LNCaP clone FGC (cell line): Measurements from ENCODE around the gene RTN4IP1.

Source experiments
- DNase-seq: peaks from one replicate; pipeline ENCODE4 v3.0.0-alpha.2; 2011; ENCODE audit warnings: low read depth
- H3K4me3 ChIP-seq: 2 replicates; pipeline ENCODE4 v1.5.1; 2011; ENCODE audit warnings: mild to moderate bottlenecking, low read depth, low read length, control low read depth
- TF ChIP-seq, protein P1 (sequence below): IDR thresholded peaks from 2 replicates; pipeline ENCODE4 v1.5.1; 2012; ENCODE audit warnings: mild to moderate bottlenecking; ENCODE audit not compliant: control insufficient read depth, insufficient read depth; ENCODE audit errors: extremely low read depth

Gene RTN4IP1

GRCh38 chr6:106572436-106572835 lies 56.9 kb downstream of the RTN4IP1 start:
- DNase-seq = no peak
- H3K4me3 ChIP-seq = no peak overlapping the region
- TF ChIP-seq, protein P1, sequence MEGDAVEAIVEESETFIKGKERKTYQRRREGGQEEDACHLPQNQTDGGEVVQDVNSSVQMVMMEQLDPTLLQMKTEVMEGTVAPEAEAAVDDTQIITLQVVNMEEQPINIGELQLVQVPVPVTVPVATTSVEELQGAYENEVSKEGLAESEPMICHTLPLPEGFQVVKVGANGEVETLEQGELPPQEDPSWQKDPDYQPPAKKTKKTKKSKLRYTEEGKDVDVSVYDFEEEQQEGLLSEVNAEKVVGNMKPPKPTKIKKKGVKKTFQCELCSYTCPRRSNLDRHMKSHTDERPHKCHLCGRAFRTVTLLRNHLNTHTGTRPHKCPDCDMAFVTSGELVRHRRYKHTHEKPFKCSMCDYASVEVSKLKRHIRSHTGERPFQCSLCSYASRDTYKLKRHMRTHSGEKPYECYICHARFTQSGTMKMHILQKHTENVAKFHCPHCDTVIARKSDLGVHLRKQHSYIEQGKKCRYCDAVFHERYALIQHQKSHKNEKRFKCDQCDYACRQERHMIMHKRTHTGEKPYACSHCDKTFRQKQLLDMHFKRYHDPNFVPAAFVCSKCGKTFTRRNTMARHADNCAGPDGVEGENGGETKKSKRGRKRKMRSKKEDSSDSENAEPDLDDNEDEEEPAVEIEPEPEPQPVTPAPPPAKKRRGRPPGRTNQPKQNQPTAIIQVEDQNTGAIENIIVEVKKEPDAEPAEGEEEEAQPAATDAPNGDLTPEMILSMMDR = no peak

- DNase-seq = no peak
- TF ChIP-seq, protein P1 = no peak
- H3K4me3 ChIP-seq = no peak overlapping the region
Measured at GRCh38 chr6:106569428-106569827, 59.9 kb downstream of the RTN4IP1 start.

GRCh38 chr6:106568530-106568929 lies 60.8 kb downstream of the RTN4IP1 start:
- TF ChIP-seq, protein P1 = no peak
- DNase-seq = no peak
- H3K4me3 ChIP-seq = no peak overlapping the region

DNA sequence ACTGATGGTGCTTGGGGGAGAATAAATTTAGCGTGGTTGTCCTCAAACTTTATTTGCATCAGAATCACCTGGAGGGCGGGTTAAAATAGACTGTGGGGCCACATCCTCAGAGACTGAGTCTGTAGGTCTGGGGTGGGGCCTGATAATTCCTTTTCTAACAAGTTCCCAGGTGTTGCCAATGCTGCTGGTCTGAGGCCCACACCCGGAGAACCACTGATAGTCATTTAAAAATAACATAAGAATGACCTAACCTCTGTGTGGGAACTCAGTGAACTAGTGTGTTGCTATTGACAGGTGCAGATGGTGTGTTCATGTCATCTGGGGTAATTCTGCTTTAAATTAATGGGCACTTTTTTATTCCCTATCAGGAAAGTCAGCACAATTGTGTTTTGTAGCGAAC lies 64.8 kb downstream of the RTN4IP1 start:
- TF ChIP-seq, protein P1 = no peak
- no peak for DNase-seq

DNA sequence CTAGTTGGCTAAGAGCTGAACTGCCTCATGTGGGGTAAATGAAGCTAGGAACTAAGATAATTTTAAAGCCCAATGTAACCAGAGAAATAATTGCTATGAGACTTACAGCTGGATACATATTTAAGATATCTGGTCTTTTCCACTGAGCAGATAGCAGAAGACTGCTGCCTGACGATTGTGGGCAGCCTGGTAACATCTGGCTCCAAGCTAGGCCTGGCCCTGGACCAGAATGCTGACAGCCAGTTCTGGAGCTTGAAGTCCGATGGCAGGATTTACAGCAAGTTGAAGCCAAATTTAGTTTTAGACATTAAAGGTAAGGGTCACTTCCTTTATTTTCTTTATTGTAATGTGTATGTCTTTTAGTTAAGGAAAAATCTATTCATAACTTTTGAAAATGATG lies 65.7 kb downstream of the RTN4IP1 start:
- TF ChIP-seq, protein P1 = no peak
- DNase-seq = no peak
- H3K4me3 ChIP-seq = no peak overlapping the region

More for the DNA sequence above, 64.8 kb downstream of the RTN4IP1 start:
- no peak overlapping the region for H3K4me3 ChIP-seq

- TF ChIP-seq, protein P1 = no peak
- DNase-seq = no peak
Measured at GRCh38 chr6:106561686-106562405, 67.5 kb downstream of the RTN4IP1 start.

More at GRCh38 chr6:106561686-106562405, 67.5 kb downstream of the RTN4IP1 start:
- no peak overlapping the region for H3K4me3 ChIP-seq
